ENCODE measurements around the gene ADM2. TPM values are rescaled to one million over a fixed set of nuclear protein-coding genes. Genes with fewer than 3 reads are reported as not detected.
A peak's percentile ranks its signal among the peaks of the same experiment; 100 is the strongest.

The ADM2 gene
- total and polyA plus RNA-seq, 2 of the 13 experiments (the other 11 are each of a cell fraction or from before 2014, with no cell fraction given): 1.2 to 3.0 TPM

- TF ChIP-seq, protein P1, sequence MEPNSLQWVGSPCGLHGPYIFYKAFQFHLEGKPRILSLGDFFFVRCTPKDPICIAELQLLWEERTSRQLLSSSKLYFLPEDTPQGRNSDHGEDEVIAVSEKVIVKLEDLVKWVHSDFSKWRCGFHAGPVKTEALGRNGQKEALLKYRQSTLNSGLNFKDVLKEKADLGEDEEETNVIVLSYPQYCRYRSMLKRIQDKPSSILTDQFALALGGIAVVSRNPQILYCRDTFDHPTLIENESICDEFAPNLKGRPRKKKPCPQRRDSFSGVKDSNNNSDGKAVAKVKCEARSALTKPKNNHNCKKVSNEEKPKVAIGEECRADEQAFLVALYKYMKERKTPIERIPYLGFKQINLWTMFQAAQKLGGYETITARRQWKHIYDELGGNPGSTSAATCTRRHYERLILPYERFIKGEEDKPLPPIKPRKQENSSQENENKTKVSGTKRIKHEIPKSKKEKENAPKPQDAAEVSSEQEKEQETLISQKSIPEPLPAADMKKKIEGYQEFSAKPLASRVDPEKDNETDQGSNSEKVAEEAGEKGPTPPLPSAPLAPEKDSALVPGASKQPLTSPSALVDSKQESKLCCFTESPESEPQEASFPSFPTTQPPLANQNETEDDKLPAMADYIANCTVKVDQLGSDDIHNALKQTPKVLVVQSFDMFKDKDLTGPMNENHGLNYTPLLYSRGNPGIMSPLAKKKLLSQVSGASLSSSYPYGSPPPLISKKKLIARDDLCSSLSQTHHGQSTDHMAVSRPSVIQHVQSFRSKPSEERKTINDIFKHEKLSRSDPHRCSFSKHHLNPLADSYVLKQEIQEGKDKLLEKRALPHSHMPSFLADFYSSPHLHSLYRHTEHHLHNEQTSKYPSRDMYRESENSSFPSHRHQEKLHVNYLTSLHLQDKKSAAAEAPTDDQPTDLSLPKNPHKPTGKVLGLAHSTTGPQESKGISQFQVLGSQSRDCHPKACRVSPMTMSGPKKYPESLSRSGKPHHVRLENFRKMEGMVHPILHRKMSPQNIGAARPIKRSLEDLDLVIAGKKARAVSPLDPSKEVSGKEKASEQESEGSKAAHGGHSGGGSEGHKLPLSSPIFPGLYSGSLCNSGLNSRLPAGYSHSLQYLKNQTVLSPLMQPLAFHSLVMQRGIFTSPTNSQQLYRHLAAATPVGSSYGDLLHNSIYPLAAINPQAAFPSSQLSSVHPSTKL (CRISPR knock-in tag; IDR thresholded peaks at IDR 0.05): no peak
- TF ChIP-seq ZNF20 (CRISPR knock-in tag; IDR thresholded peaks at IDR 0.05): no peak
- no peak for TF ChIP-seq ZIK1 (CRISPR knock-in tag; IDR thresholded peaks at IDR 0.05; ENCODE audit: borderline replicate concordance, low read depth)
- TF ChIP-seq KDM5A (IDR thresholded peaks at IDR 0.05; ENCODE audit: borderline replicate concordance, low read length): no peak
- TF ChIP-seq ZNF512B (CRISPR knock-in tag; IDR thresholded peaks at IDR 0.05; ENCODE audit: borderline replicate concordance): no peak
- no peak for TF ChIP-seq NCOA2 (CRISPR knock-in tag; IDR thresholded peaks at IDR 0.05)
- no peak for TF ChIP-seq IRX3 (CRISPR knock-in tag; IDR thresholded peaks at IDR 0.05; ENCODE audit: borderline replicate concordance, low read depth)
- peak; percentile 31; the same call in 1 of the 2 replicates for TF ChIP-seq SMAD1 (CRISPR knock-in tag; IDR thresholded peaks at IDR 0.05; ENCODE audit: borderline replicate concordance, low read depth)
- no peak for TF ChIP-seq ZNF619 (CRISPR knock-in tag; IDR thresholded peaks at IDR 0.05)
- TF ChIP-seq MED13 (CRISPR knock-in tag; IDR thresholded peaks at IDR 0.05): no peak
- TF ChIP-seq ZNF281 (CRISPR knock-in tag; IDR thresholded peaks at IDR 0.05; ENCODE audit: borderline replicate concordance): no peak
- TF ChIP-seq PITX1 (CRISPR knock-in tag; IDR thresholded peaks at IDR 0.05): no peak
- TF ChIP-seq ATRX (CRISPR knock-in tag; IDR thresholded peaks at IDR 0.05; ENCODE audit: borderline replicate concordance): no peak
- TF ChIP-seq ETV5 (CRISPR knock-in tag; IDR thresholded peaks at IDR 0.05; ENCODE audit: borderline replicate concordance): peak; percentile 70
- TF ChIP-seq THAP11 (CRISPR knock-in tag; IDR thresholded peaks at IDR 0.05): no peak
- no peak for TF ChIP-seq CBX5 (CRISPR knock-in tag; IDR thresholded peaks at IDR 0.05; ENCODE audit: borderline replicate concordance)
- no peak for TF ChIP-seq ZNF225 (CRISPR knock-in tag; IDR thresholded peaks at IDR 0.05)
These were observed at the start of gene ADM2 (continued) for GRCh38 chr22:50481440-50482106.

All from HepG2 (cell line).